ENCODE data around the gene MMP24OS.

GRCh38 chr20:35270021-35270902 is 7.7 kb downstream of the MMP24OS start:
- no peak for TF ChIP-seq MYC (IDR thresholded peaks at IDR 0.05; ENCODE audit: low read depth, low read length)
- TF ChIP-seq POLR2A (IDR thresholded peaks at IDR 0.05; ENCODE audit: low read depth, low read length) = no peak
- no peak for TF ChIP-seq CTCF (IDR thresholded peaks at IDR 0.05; ENCODE audit: extremely low read depth in 1 of 2, insufficient read depth in 1 of 2, low read depth in 1 of 2, low read length in 2 of 2)
- no peak for TF ChIP-seq POLR2AphosphoS5 (IDR thresholded peaks at IDR 0.05; ENCODE audit: insufficient read depth, low read depth, low read length)
- TF ChIP-seq MAX (IDR thresholded peaks at IDR 0.05; ENCODE audit: insufficient read depth, insufficient read length) = no peak
- no peak for TF ChIP-seq EZH2 (IDR thresholded peaks at IDR 0.05; ENCODE audit: borderline replicate concordance, low read depth, low read length, severe bottlenecking)
